Measurements from ENCODE around the gene TRERF1.

Gene TRERF1

GRCh38 chr6:42431877-42432276 lies 19.8 kb downstream of the TRERF1 start:
- in situ Hi-C loops (cut with MboI; ENCODE audit: low pct_unique_long_range_greater_than_20kb, low sequenced_read_pairs, unreplicated experiment), result no loop called here
- no peak for DNase-seq (ENCODE audit: low spot score)
- TF ChIP-seq CTCF (IDR thresholded peaks at IDR 0.05; ENCODE audit: extremely low read depth, insufficient read depth, missing control alignments), result no peak

- in situ Hi-C loops (cut with MboI; ENCODE audit: low pct_unique_long_range_greater_than_20kb, low sequenced_read_pairs, unreplicated experiment), result no loop called here
- no peak for TF ChIP-seq CTCF (IDR thresholded peaks at IDR 0.05; ENCODE audit: extremely low read depth, insufficient read depth, missing control alignments)
- no peak for DNase-seq (ENCODE audit: low spot score)
Measured at GRCh38 chr6:42431356-42431755, 20.4 kb downstream of the TRERF1 start.

GRCh38 chr6:42429836-42430235 lies 21.9 kb downstream of the TRERF1 start:
- in situ Hi-C loops (cut with MboI; ENCODE audit: low pct_unique_long_range_greater_than_20kb, low sequenced_read_pairs, unreplicated experiment), result no loop called here
- no peak for DNase-seq (ENCODE audit: low spot score)
- TF ChIP-seq CTCF (IDR thresholded peaks at IDR 0.05; ENCODE audit: extremely low read depth, insufficient read depth, missing control alignments), result no peak

- no peak for DNase-seq (ENCODE audit: low spot score)
- in situ Hi-C loops (cut with MboI; ENCODE audit: low pct_unique_long_range_greater_than_20kb, low sequenced_read_pairs, unreplicated experiment), result no loop called here
- no peak for TF ChIP-seq CTCF (IDR thresholded peaks at IDR 0.05; ENCODE audit: extremely low read depth, insufficient read depth, missing control alignments)
Measured at GRCh38 chr6:42429042-42429585, 22.6 kb downstream of the TRERF1 start.

GRCh38 chr6:42428326-42429041 lies 23.2 kb downstream of the TRERF1 start:
- in situ Hi-C loops (cut with MboI; ENCODE audit: low pct_unique_long_range_greater_than_20kb, low sequenced_read_pairs, unreplicated experiment), result no loop called here
- no peak for TF ChIP-seq CTCF (IDR thresholded peaks at IDR 0.05; ENCODE audit: extremely low read depth, insufficient read depth, missing control alignments)
- DNase-seq (ENCODE audit: low spot score), result peak; percentile 76

GRCh38 chr6:42427871-42428270 lies 23.9 kb downstream of the TRERF1 start:
- no peak for TF ChIP-seq CTCF (IDR thresholded peaks at IDR 0.05; ENCODE audit: extremely low read depth, insufficient read depth, missing control alignments)
- no peak for DNase-seq (ENCODE audit: low spot score)
- in situ Hi-C loops (cut with MboI; ENCODE audit: low pct_unique_long_range_greater_than_20kb, low sequenced_read_pairs, unreplicated experiment), result no loop called here

Data from GM13977 (cell line).